Liver (tissue), 3 donors: ENCODE measurements around the gene TXN.

ENCODE experiments used
- FOXA1 ChIP-seq: IDR thresholded peaks from 2 replicates; pipeline ENCODE4 v1.6.1; 2016; ENCODE audit warnings: antibody characterized with exemption
- RAD21 ChIP-seq, 2 donors: IDR thresholded peaks; 2 replicates each; pipeline ENCODE4 v1.6.1; 2016; ENCODE audit warnings: antibody characterized with exemption in 2 of 2, mild to moderate bottlenecking in 2 of 2
- SP1 ChIP-seq: IDR thresholded peaks from 2 replicates; pipeline ENCODE4 v1.6.1; 2018; ENCODE audit warnings: antibody characterized with exemption, mild to moderate bottlenecking
- TAF1 ChIP-seq: conservative IDR thresholded peaks from 2 replicates; pipeline ENCODE4 v1.6.1; 2016; ENCODE audit warnings: antibody characterized with exemption, mild to moderate bottlenecking
- TF ChIP-seq, protein P1 (sequence below): fragments of 150-350 bp; IDR thresholded peaks from 2 replicates; pipeline ENCODE4 v1.5.1; 2017; ENCODE audit warnings: improper control_type of control experiment, low read depth, low read length; ENCODE audit not compliant: missing input control
- TF ChIP-seq, protein P2 (sequence below): IDR thresholded peaks from 2 replicates; pipeline ENCODE4 v1.6.1; 2016; ENCODE audit warnings: antibody characterized with exemption
- TF ChIP-seq, protein P3 (sequence below): IDR thresholded peaks from 2 replicates; pipeline ENCODE4 v1.6.1; 2016; ENCODE audit warnings: antibody characterized with exemption
- donor health status: healthy.
- donor health status: healthy.

DNA sequence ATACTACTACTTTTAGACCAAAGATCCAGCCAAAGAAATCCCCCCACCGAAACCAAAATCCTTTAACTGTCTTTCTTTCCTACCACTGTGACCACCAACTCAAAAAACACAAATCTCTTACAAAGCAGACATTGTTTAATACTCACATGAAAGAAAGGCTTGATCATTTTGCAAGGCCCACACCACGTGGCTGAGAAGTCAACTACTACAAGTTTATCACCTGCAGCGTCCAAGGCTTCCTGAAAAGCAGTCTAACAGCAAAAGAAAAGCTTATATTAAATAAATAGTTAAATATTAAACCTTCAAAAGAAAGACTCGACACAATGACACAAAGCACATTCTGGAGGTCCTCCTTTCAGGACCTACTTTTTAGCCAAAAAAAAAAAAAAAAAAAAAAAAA lies 5.1 kb downstream of the TXN start:
- TF ChIP-seq, protein P1, sequence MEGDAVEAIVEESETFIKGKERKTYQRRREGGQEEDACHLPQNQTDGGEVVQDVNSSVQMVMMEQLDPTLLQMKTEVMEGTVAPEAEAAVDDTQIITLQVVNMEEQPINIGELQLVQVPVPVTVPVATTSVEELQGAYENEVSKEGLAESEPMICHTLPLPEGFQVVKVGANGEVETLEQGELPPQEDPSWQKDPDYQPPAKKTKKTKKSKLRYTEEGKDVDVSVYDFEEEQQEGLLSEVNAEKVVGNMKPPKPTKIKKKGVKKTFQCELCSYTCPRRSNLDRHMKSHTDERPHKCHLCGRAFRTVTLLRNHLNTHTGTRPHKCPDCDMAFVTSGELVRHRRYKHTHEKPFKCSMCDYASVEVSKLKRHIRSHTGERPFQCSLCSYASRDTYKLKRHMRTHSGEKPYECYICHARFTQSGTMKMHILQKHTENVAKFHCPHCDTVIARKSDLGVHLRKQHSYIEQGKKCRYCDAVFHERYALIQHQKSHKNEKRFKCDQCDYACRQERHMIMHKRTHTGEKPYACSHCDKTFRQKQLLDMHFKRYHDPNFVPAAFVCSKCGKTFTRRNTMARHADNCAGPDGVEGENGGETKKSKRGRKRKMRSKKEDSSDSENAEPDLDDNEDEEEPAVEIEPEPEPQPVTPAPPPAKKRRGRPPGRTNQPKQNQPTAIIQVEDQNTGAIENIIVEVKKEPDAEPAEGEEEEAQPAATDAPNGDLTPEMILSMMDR = no peak
- TF ChIP-seq, protein P2, sequence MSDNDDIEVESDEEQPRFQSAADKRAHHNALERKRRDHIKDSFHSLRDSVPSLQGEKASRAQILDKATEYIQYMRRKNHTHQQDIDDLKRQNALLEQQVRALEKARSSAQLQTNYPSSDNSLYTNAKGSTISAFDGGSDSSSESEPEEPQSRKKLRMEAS = no peak
- TF ChIP-seq TAF1 (no peak), RAD21 (IDR thresholded peaks at IDR 0.05) (no peak), SP1 (no peak), FOXA1 (no peak)
- TF ChIP-seq, protein P3, sequence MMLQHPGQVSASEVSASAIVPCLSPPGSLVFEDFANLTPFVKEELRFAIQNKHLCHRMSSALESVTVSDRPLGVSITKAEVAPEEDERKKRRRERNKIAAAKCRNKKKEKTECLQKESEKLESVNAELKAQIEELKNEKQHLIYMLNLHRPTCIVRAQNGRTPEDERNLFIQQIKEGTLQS = no peak
